Upper lobe of left lung (tissue), 4 donors: ENCODE measurements around the gene AGGF1.

Source experiments
- CTCF ChIP-seq, 6 experiments: fragments of 450-650 bp in 4 of 6; fragments of 200-600 bp in 2 of 6; sonication (generic) in 2 of 6; IDR thresholded peaks; one replicate each; pipeline ENCODE4 v1.5.1; 2016 to 2019; ENCODE audit warnings: antibody characterized with exemption in 6 of 6
- EP300 ChIP-seq, 4 donors: sonication (generic); formaldehyde crosslinking; IDR thresholded peaks; one replicate each; pipeline ENCODE4 v1.5.1; 2017; ENCODE audit warnings: antibody characterized with exemption in 4 of 4, control low read depth in 2 of 4
- POLR2A ChIP-seq, 4 donors: fragments of 450-650 bp; IDR thresholded peaks; one replicate each; pipeline ENCODE4 v1.5.1; 2016 to 2017; ENCODE audit warnings: antibody characterized with exemption in 4 of 4, mild to moderate bottlenecking in 2 of 4
- POLR2AphosphoS5 ChIP-seq, 2 donors: sonication (generic); formaldehyde crosslinking; IDR thresholded peaks; one replicate each; pipeline ENCODE4 v1.5.1; 2017; ENCODE audit warnings: antibody characterized with exemption in 2 of 2

- TF ChIP-seq CTCF (IDR thresholded peaks at IDR 0.05) (no peak), POLR2AphosphoS5 (IDR thresholded peaks at IDR 0.05) (no peak), EP300 (IDR thresholded peaks at IDR 0.05) (no peak), POLR2A (IDR thresholded peaks at IDR 0.05) (no peak)
Measured at GRCh38 chr5:77029376-77029885, 773 bp upstream of the AGGF1 start.
